Measurements from ENCODE around the gene ZNF417.

- TF ChIP-seq POLR2A (IDR thresholded peaks at IDR 0.05) (no peak), CTCF (IDR thresholded peaks at IDR 0.05) (no peak)
Measured at GRCh38 chr19:57947088-57947418, 30.7 kb upstream of the ZNF417 start.

All from right lobe of liver (tissue), 4 donors.